ENCODE data around the gene LRRIQ3. TPM values are rescaled to one million over a fixed set of nuclear protein-coding genes. Genes with fewer than 3 reads are reported as not detected.
"Not testable (repeated sequence)": the region's sequence is repeated elsewhere in the genome, so short reads cannot be mapped to it uniquely, and the experiment has no call there.

Gene LRRIQ3
- total and polyA plus RNA-seq, 10 of the 15 experiments (the other 5 are each of a cell fraction or from before 2014, with no cell fraction given), result 1.1 to 5.1 (median 2.7) TPM

DNA sequence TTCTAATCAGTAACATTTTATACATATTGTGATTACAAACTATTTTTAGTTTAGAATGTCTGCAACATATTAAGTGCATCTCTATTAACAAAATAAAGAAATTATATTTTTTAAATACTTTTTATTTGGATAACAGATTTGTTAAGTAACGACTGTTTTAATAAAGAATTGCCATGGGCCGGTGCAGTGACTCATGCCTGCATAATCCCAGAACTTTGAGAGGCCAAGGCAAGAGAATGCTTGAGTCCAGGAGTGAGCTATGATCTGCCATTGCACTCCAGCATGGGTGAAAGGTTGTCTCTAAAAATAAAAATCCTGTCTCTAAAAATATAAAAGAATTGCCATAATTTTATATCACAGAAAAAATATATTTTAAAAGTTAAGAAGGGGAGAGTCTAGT, 4.1 kb downstream of the LRRIQ3 start:
- Histone ChIP-seq H3K9me3 (replicated peaks; ENCODE audit: control insufficient read depth, insufficient read depth, low read length) (no peaks in the 10 kb centered on the region), H3K79me2 (ENCODE audit: control insufficient read depth, insufficient read depth, low read length) (no peaks in the 10 kb centered on the region), H4K20me1 (ENCODE audit: control insufficient read depth, insufficient read depth) (no peaks in the 10 kb centered on the region), H3K27me3 (replicated peaks in 1 of 2; ENCODE audit: control insufficient read depth in 2 of 2, insufficient read depth in 2 of 2, low read length in 1 of 2) (no peaks in the 10 kb centered on the region), H3K9ac (ENCODE audit: control insufficient read depth, insufficient read depth, low read length) (no peak overlapping the region), H3K4me3 (no peak overlapping the region), H3K4me1 (ENCODE audit: control insufficient read depth, insufficient read depth, low read length) (0 out of 2 replicates have a peak, but pooled peaks cover 5% of the 10 kb centered on the region), H3K27ac (ENCODE audit: control insufficient read depth, insufficient read depth) (no peak overlapping the region), H2AFZ (ENCODE audit: control insufficient read depth, low read depth, low read length) (no peak overlapping the region), H3K4me2 (ENCODE audit: control insufficient read depth, insufficient read depth) (no peak overlapping the region), H3K36me3 (ENCODE audit: control insufficient read depth in 2 of 2, insufficient read depth in 2 of 2, low read length in 1 of 2) (no peaks in the 10 kb centered on the region)
- TF ChIP-seq POLR2AphosphoS5 (IDR thresholded peaks at IDR 0.05; ENCODE audit: low read length), result no peak
- TF ChIP-seq MYC (IDR thresholded peaks at IDR 0.05; ENCODE audit: insufficient read depth, insufficient read length, insufficient replicate concordance, low read length, severe bottlenecking), result no peak
- no peak for TF ChIP-seq NFYA (IDR thresholded peaks at IDR 0.05; ENCODE audit: borderline replicate concordance, low read depth, low read length)
- no peak for TF ChIP-seq KLF5 (IDR thresholded peaks at IDR 0.05; ENCODE audit: partially characterized antibody)
- no peak for TF ChIP-seq NR2C2 (IDR thresholded peaks at IDR 0.05; ENCODE audit: borderline replicate concordance, control insufficient read depth, insufficient read length, low read depth)
- no peak for TF ChIP-seq CBX3 (IDR thresholded peaks at IDR 0.05; ENCODE audit: borderline replicate concordance, low read depth)
- no peak for TF ChIP-seq JUND (IDR thresholded peaks at IDR 0.05; ENCODE audit: low read depth, low read length)
- TF ChIP-seq CBFB (IDR thresholded peaks at IDR 0.05; ENCODE audit: low read depth), result no peak
- no TSS peak for BruUV-seq (replicated peaks)
- WGBS (ENCODE audit: insufficient coverage, insufficient replicate concordance, low lambda C conversion rate, missing lambda C conversion rate), result 70% methylated on average over 2 of the region's 2 CpGs
- ChIA-PET SMC1A (ENCODE audit: uncharacterized antibody, unreplicated experiment) (no interaction called here), RAD21 (ENCODE audit: unreplicated experiment) (no interaction called here), POLR2A (no interaction called here), CTCF (no interaction called here)
- intact Hi-C loops (cut with micrococcal nuclease; ENCODE audit: unreplicated experiment), result loop anchor here (10.0 kb wide), 1 partner anchor 541 kb away; the partner anchor contains the start of genes CRYZ and TYW3
- ATAC-seq, result no peak
- FAIRE-seq, result no peak
- DNase-seq (ENCODE audit: low read depth, low spot score), result no peak
- in situ Hi-C loops (cut with MboI), result no loop called here

DNA sequence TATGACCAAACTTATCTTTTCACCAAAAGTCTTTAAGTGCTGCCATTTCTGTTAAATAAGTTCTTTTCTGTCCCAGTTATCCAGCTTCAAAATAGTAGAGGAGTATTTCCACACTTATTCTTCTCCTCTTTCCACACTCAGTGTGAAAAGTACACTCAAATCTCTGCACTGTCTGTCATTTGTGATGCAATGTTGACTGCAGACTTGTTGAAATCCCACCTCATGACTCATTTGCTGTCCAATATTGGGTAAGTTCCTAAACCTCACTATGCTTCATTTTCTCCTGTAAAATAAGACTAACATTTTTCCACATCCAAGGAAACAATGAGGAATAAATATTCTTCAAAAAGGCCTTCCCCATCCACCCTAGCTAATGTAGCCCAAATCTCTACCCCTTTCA, 17.5 kb downstream of the LRRIQ3 start:
- in situ Hi-C loops (cut with MboI), result no loop called here
- DNase-seq (ENCODE audit: low read depth, low spot score) (no peak), FAIRE-seq (no peak), ATAC-seq (no peak)
- Histone ChIP-seq H3K4me2 (ENCODE audit: control insufficient read depth, insufficient read depth) (no peak overlapping the region), H2AFZ (ENCODE audit: control insufficient read depth, low read depth, low read length) (no peak overlapping the region), H3K27ac (ENCODE audit: control insufficient read depth, insufficient read depth) (no peak overlapping the region), H3K36me3 (ENCODE audit: control insufficient read depth in 2 of 2, insufficient read depth in 2 of 2, low read length in 1 of 2) (no peaks in the 10 kb centered on the region), H4K20me1 (ENCODE audit: control insufficient read depth, insufficient read depth) (no peaks in the 10 kb centered on the region), H3K4me1 (ENCODE audit: control insufficient read depth, insufficient read depth, low read length) (no peaks in the 10 kb centered on the region), H3K27me3 (replicated peaks in 1 of 2; ENCODE audit: control insufficient read depth in 2 of 2, insufficient read depth in 2 of 2, low read length in 1 of 2) (no peaks in the 10 kb centered on the region), H3K9me3 (replicated peaks; ENCODE audit: control insufficient read depth, insufficient read depth, low read length) (no peaks in the 10 kb centered on the region), H3K4me3 (no peak overlapping the region), H3K9ac (ENCODE audit: control insufficient read depth, insufficient read depth, low read length) (no peak overlapping the region), H3K79me2 (ENCODE audit: control insufficient read depth, insufficient read depth, low read length) (no peaks in the 10 kb centered on the region)
- SMC1A ChIA-PET (ENCODE audit: uncharacterized antibody, unreplicated experiment), result no interaction called here
- POLR2A ChIA-PET, result no interaction called here
- intact Hi-C loops (cut with micrococcal nuclease; ENCODE audit: unreplicated experiment), result no loop called here
- CTCF ChIA-PET, result no interaction called here
- BruUV-seq (replicated peaks), result no TSS peak
- TF ChIP-seq, protein P1, sequence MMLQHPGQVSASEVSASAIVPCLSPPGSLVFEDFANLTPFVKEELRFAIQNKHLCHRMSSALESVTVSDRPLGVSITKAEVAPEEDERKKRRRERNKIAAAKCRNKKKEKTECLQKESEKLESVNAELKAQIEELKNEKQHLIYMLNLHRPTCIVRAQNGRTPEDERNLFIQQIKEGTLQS (IDR thresholded peaks at IDR 0.05; ENCODE audit: borderline replicate concordance, extremely low read depth, low read depth, low read length), result no peak
- RAD21 ChIA-PET (ENCODE audit: unreplicated experiment), result no interaction called here

DNA sequence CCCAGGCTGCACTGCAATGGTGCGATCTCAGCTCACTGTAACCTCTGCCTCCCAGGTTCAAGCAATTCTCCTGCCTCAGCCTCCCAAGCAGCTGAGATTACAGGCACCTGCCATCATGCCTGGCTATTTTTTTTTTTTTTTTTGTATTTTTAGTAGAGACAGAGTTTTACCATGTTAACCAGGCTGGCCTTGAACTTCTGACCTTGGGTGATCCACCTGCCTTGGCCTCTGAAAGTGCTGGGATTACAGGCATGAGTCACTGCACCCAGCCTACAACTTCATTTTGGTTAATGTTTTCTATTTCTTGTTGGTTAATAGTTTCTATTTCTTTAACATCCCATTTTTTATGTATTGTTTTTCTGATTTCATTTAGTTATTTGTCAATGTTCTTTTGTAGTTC, 23.6 kb downstream of the LRRIQ3 start:
- H4K20me1 ChIP-seq (ENCODE audit: control insufficient read depth, insufficient read depth); H3K4me2 ChIP-seq (ENCODE audit: control insufficient read depth, insufficient read depth); DNase-seq (ENCODE audit: low read depth, low spot score); H3K27me3 ChIP-seq (replicated peaks in 1 of 2; ENCODE audit: control insufficient read depth in 2 of 2, insufficient read depth in 2 of 2, low read length in 1 of 2); SMC1A ChIA-PET (ENCODE audit: uncharacterized antibody, unreplicated experiment); H2AFZ ChIP-seq (ENCODE audit: control insufficient read depth, low read depth, low read length); H3K4me1 ChIP-seq (ENCODE audit: control insufficient read depth, insufficient read depth, low read length); H3K9ac ChIP-seq (ENCODE audit: control insufficient read depth, insufficient read depth, low read length); H3K4me3 ChIP-seq; H3K79me2 ChIP-seq (ENCODE audit: control insufficient read depth, insufficient read depth, low read length); ATAC-seq; H3K36me3 ChIP-seq (ENCODE audit: control insufficient read depth in 2 of 2, insufficient read depth in 2 of 2, low read length in 1 of 2); in situ Hi-C loops (cut with MboI); H3K9me3 ChIP-seq (replicated peaks; ENCODE audit: control insufficient read depth, insufficient read depth, low read length); FAIRE-seq; BruUV-seq (replicated peaks); CTCF ChIA-PET; intact Hi-C loops (cut with micrococcal nuclease; ENCODE audit: unreplicated experiment); RAD21 ChIA-PET (ENCODE audit: unreplicated experiment); POLR2A ChIA-PET; H3K27ac ChIP-seq (ENCODE audit: control insufficient read depth, insufficient read depth): not testable (repeated sequence)
- WGBS (ENCODE audit: insufficient coverage, insufficient replicate concordance, low lambda C conversion rate, missing lambda C conversion rate), result 38% methylated on average over 1 of the region's 1 CpG
